Measurements from ENCODE around the gene TMEM198. TPM values are rescaled to one million over a fixed set of nuclear protein-coding genes. Genes with fewer than 3 reads are reported as not detected.

The TMEM198 gene
- total and polyA plus RNA-seq, 4 donors: 1.3 to 7.1 (median 4.3) TPM

DNA sequence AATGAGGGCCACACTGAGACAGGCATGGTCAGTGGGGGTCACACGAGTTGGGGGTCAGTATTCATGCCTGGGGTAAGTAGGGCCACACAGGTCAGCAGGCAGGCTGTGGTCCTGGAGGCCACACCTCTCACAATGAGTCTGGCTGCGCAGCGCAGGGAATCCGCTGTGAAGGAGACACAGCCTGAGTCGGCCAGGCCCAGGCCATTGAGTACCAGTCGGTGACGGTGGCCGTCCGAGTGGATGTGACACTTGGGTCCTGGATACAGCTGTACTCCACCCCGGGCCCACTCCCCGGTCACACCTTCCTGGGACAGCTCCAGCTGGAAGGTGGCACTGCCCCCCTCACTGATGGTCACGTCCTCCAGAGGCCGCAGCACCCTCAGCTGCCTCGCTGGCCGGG is 10.5 kb downstream of the TMEM198 start:
- WGBS, 2 donors: 94 to 95% methylated on average over 15 of the region's 15 CpGs
- TF ChIP-seq, protein P1, sequence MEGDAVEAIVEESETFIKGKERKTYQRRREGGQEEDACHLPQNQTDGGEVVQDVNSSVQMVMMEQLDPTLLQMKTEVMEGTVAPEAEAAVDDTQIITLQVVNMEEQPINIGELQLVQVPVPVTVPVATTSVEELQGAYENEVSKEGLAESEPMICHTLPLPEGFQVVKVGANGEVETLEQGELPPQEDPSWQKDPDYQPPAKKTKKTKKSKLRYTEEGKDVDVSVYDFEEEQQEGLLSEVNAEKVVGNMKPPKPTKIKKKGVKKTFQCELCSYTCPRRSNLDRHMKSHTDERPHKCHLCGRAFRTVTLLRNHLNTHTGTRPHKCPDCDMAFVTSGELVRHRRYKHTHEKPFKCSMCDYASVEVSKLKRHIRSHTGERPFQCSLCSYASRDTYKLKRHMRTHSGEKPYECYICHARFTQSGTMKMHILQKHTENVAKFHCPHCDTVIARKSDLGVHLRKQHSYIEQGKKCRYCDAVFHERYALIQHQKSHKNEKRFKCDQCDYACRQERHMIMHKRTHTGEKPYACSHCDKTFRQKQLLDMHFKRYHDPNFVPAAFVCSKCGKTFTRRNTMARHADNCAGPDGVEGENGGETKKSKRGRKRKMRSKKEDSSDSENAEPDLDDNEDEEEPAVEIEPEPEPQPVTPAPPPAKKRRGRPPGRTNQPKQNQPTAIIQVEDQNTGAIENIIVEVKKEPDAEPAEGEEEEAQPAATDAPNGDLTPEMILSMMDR (IDR thresholded peaks at IDR 0.05; ENCODE audit: control extremely low read depth, extremely low read depth): no peak
- no peak overlapping the region for H3K27ac ChIP-seq (ENCODE audit: low read depth in 1 of 2, low read length in 1 of 2)
- H3K4me3 ChIP-seq: no peak overlapping the region
- ATAC-seq (ENCODE audit: insufficient read depth, low FRiP score) (no peak), DNase-seq (no peak)
- peaks cover 0 to 10% (median 3%) of the 10 kb centered on the region in 5 donors for H3K4me1 ChIP-seq (ENCODE audit: control insufficient read depth in 5 of 5, insufficient read depth in 5 of 5, low read length in 5 of 5)
- H3K9me3 ChIP-seq (ENCODE audit: control insufficient read depth in 4 of 4, insufficient read depth in 3 of 4, low read length in 3 of 4): peaks cover 0 to 2% (median 0%) of the 10 kb centered on the region in 4 donors
- H3K36me3 ChIP-seq (ENCODE audit: control insufficient read depth in 4 of 4, insufficient read depth in 4 of 4, low read length in 4 of 4): peaks cover 0 to 3% (median under 1%) of the 10 kb centered on the region in 4 donors
- H3K9ac ChIP-seq (ENCODE audit: insufficient read depth in 1 of 2, low read length in 2 of 2): no peak overlapping the region
- H3K27me3 ChIP-seq (ENCODE audit: control insufficient read depth in 3 of 3, insufficient read depth in 3 of 3, low read length in 2 of 3): peaks cover 0 to 5% (median 3%) of the 10 kb centered on the region in 3 donors

DNA sequence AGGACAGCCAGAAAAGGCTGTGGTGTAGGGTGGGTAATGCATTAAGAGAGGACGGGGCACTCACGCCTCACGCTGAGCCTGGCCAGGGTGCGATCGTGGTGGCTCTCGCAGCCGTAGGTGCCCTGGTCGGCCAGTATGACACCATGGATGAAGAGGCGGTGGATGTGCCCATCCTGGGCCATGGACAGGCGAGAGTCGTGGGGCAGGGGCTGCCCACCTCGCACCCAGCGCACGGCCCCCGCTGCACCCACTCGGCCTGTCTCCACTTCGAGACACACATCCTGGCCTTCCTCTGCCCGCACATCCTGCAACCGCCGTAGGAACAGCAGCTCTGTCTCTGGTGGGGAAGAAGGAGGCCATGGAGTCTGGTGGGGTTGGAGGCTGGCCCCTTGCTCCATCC is 12.1 kb downstream of the TMEM198 start:
- H3K27me3 ChIP-seq (ENCODE audit: control insufficient read depth in 3 of 3, insufficient read depth in 3 of 3, low read length in 2 of 3): peaks cover 0 to 5% (median 3%) of the 10 kb centered on the region in 3 donors
- H3K9me3 ChIP-seq (ENCODE audit: control insufficient read depth in 4 of 4, insufficient read depth in 3 of 4, low read length in 3 of 4): peaks cover 0 to 2% (median 0%) of the 10 kb centered on the region in 4 donors
- TF ChIP-seq, protein P1 (IDR thresholded peaks at IDR 0.05; ENCODE audit: control extremely low read depth, extremely low read depth): no peak
- peaks cover 0 to 14% (median 3%) of the 10 kb centered on the region in 5 donors for H3K4me1 ChIP-seq (ENCODE audit: control insufficient read depth in 5 of 5, insufficient read depth in 5 of 5, low read length in 5 of 5)
- WGBS, 2 donors: 89 to 97% methylated on average over 20 of the region's 20 CpGs
- no peak overlapping the region for H3K4me3 ChIP-seq
- DNase-seq: no peak
- H3K9ac ChIP-seq (ENCODE audit: insufficient read depth in 1 of 2, low read length in 2 of 2): no peak overlapping the region
- no peak for ATAC-seq (ENCODE audit: insufficient read depth, low FRiP score)
- no peak overlapping the region for H3K27ac ChIP-seq (ENCODE audit: low read depth in 1 of 2, low read length in 1 of 2)
- peaks cover 0 to 4% (median under 1%) of the 10 kb centered on the region in 4 donors for H3K36me3 ChIP-seq (ENCODE audit: control insufficient read depth in 4 of 4, insufficient read depth in 4 of 4, low read length in 4 of 4)

DNA sequence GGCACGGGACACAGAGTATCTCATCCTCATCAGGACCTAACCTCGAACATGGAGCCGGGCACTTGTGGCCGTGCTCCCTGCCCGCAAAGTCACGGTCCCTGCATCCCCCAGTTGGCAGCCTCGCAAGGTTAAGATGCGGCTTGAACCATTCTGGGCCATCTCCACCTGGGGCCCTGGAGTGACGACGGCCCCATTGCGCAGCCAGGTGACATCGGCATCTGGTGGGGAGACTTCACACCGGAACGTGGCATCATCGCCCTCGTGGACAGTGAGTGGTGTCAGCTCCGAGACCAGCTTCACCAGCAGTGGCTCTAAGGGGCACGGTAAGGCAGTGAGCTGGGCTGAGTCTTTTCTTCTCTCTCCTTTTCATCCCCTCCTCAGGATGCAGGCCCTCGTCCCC is 12.6 kb downstream of the TMEM198 start:
- Histone ChIP-seq H3K9ac (ENCODE audit: insufficient read depth in 1 of 2, low read length in 2 of 2) (no peak overlapping the region), H3K27ac (ENCODE audit: low read depth in 1 of 2, low read length in 1 of 2) (no peak overlapping the region), H3K4me3 (no peak overlapping the region), H3K27me3 (ENCODE audit: control insufficient read depth in 3 of 3, insufficient read depth in 3 of 3, low read length in 2 of 3) (peaks cover 0 to 5% (median 3%) of the 10 kb centered on the region in 3 donors), H3K4me1 (ENCODE audit: control insufficient read depth in 5 of 5, insufficient read depth in 5 of 5, low read length in 5 of 5) (peaks cover 0 to 15% (median 3%) of the 10 kb centered on the region in 5 donors), H3K9me3 (ENCODE audit: control insufficient read depth in 4 of 4, insufficient read depth in 3 of 4, low read length in 3 of 4) (peaks cover 0 to 2% (median 0%) of the 10 kb centered on the region in 4 donors), H3K36me3 (ENCODE audit: control insufficient read depth in 4 of 4, insufficient read depth in 4 of 4, low read length in 4 of 4) (peaks cover 0 to 4% (median under 1%) of the 10 kb centered on the region in 4 donors)
- 93 to 97% methylated on average over 19 of the region's 19 CpGs for WGBS, 2 donors
- DNase-seq: no peak
- ATAC-seq (ENCODE audit: insufficient read depth, low FRiP score): no peak
- TF ChIP-seq, protein P1 (IDR thresholded peaks at IDR 0.05; ENCODE audit: control extremely low read depth, extremely low read depth): no peak

DNA sequence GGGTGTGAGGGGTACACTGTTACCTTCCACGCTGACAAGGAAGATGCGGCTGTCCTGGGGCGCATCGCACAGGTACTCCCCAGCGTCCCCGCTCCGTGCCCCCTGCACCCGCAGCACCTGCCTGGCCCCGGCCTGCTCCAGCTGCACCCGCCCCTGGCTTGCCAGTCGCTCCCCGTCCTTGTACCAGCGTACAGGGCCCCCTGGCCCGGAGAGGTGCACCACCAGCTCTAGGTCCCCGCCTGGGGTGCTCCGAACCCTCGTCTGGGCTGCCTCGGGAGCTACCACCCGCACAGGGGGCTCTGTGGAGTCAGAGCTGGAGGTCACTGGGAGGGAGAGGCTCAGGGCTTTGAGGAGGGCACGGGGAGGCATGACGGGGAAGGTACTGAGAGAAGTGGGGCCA is 13.5 kb downstream of the TMEM198 start:
- H3K27ac ChIP-seq (ENCODE audit: low read depth in 1 of 2, low read length in 1 of 2): no peak overlapping the region
- TF ChIP-seq, protein P1 (IDR thresholded peaks at IDR 0.05; ENCODE audit: control extremely low read depth, extremely low read depth): no peak
- H3K4me1 ChIP-seq (ENCODE audit: control insufficient read depth in 5 of 5, insufficient read depth in 5 of 5, low read length in 5 of 5): peaks cover 0 to 17% (median 5%) of the 10 kb centered on the region in 5 donors
- DNase-seq: no peak
- no peak overlapping the region for H3K9ac ChIP-seq (ENCODE audit: insufficient read depth in 1 of 2, low read length in 2 of 2)
- WGBS, 2 donors: 92 to 94% methylated on average over 20 to 21 of the region's 21 CpGs
- H3K27me3 ChIP-seq (ENCODE audit: control insufficient read depth in 3 of 3, insufficient read depth in 3 of 3, low read length in 2 of 3): peaks cover 0 to 5% (median 3%) of the 10 kb centered on the region in 3 donors
- H3K36me3 ChIP-seq (ENCODE audit: control insufficient read depth in 4 of 4, insufficient read depth in 4 of 4, low read length in 4 of 4): peaks cover 0 to 8% (median 2%) of the 10 kb centered on the region in 4 donors
- H3K4me3 ChIP-seq: no peak overlapping the region
- peaks cover 0 to 2% (median 0%) of the 10 kb centered on the region in 4 donors for H3K9me3 ChIP-seq (ENCODE audit: control insufficient read depth in 4 of 4, insufficient read depth in 3 of 4, low read length in 3 of 4)
- ATAC-seq (ENCODE audit: insufficient read depth, low FRiP score): no peak

All from lung (tissue), 12 donors.